IMR-90 (cell line): Measurements from ENCODE around the gene NEGR1. TPM values are rescaled to one million over a fixed set of nuclear protein-coding genes. Genes with fewer than 3 reads are reported as not detected.

Experiments used
- ATAC-seq: fragments of 200-7000 bp; cut with Tn5 transposase; 2 replicates; pipeline ENCODE4 v1.9.1; 2020; ENCODE audit warnings: low read depth, mild to moderate bottlenecking, moderate library complexity
- BruUV-seq: library from RNA; stranded (reverse); fragments of 400-500 nt; replicated peaks from 2 replicates; lab custom pipeline; 2021; lab: Mats Ljungman, UMichigan
- CTCF ChIA-PET: fragments of 300-600 bp; formaldehyde crosslinking; extraction: SDS; loops from one replicate; lab custom pipeline; 2021; ENCODE audit warnings: antibody characterized with exemption; lab: Yijun Ruan, JAX
- POLR2A ChIA-PET: fragments of 300-600 bp; sonication (Branson Sonifier 250); formaldehyde crosslinking; loops from one replicate; lab custom pipeline; 2022; ENCODE audit warnings: antibody characterized with exemption; ENCODE audit not compliant: unreplicated experiment; lab: Charles Lee
- DNase-seq: peaks from one replicate; pipeline ENCODE4 v3.0.0; 2013
- H2AFZ ChIP-seq: replicated peaks from 2 replicates; pipeline ENCODE3; 2013; ENCODE audit warnings: low read length, mild to moderate bottlenecking; ENCODE audit not compliant: poor library complexity
- H2AK5ac ChIP-seq: 2 replicates; pipeline ENCODE4 v1.6.1; 2013; ENCODE audit warnings: low read depth, low read length, inconsistent platforms
- H2AK9ac ChIP-seq: replicated peaks from 2 replicates; pipeline ENCODE3; 2013; ENCODE audit warnings: mild to moderate bottlenecking, low read depth, low read length, moderate library complexity; ENCODE audit not compliant: poor library complexity
- H2BK120ac ChIP-seq: 2 replicates; pipeline ENCODE4 v1.6.1; 2013; ENCODE audit warnings: low read depth, low read length, inconsistent platforms
- H2BK15ac ChIP-seq: 3 replicates; pipeline ENCODE4 v1.6.1; 2013; ENCODE audit warnings: low read depth, low read length, inconsistent platforms
- H2BK20ac ChIP-seq: 2 replicates; pipeline ENCODE4 v1.6.1; 2013; ENCODE audit warnings: low read depth, mild to moderate bottlenecking, inconsistent platforms, low read length, moderate library complexity
- H2BK5ac ChIP-seq: 2 replicates; pipeline ENCODE4 v1.6.1; 2013; ENCODE audit warnings: mild to moderate bottlenecking, low read depth, low read length, inconsistent platforms; ENCODE audit not compliant: poor library complexity, severe bottlenecking
- H3K14ac ChIP-seq: replicated peaks from 2 replicates; pipeline ENCODE4 v1.6.1; 2013; ENCODE audit warnings: low read depth, low read length, inconsistent platforms
- H3K18ac ChIP-seq: 2 replicates; pipeline ENCODE4 v1.6.1; 2013; ENCODE audit warnings: low read depth, low read length, control low read depth
- H3K23ac ChIP-seq: 2 replicates; pipeline ENCODE4 v1.6.1; 2013; ENCODE audit warnings: low read depth, low read length, inconsistent platforms
- H3K27ac ChIP-seq: 2 replicates; pipeline ENCODE4 v1.5.1; 2013; ENCODE audit warnings: mild to moderate bottlenecking, control low read depth, low read length; ENCODE audit not compliant: insufficient read depth
- H3K27me3 ChIP-seq: 2 replicates; pipeline ENCODE4 v1.6.1; 2013; ENCODE audit warnings: low read length; ENCODE audit not compliant: control insufficient read depth, insufficient read depth
- H3K36me3 ChIP-seq: 2 replicates; pipeline ENCODE4 v1.6.1; 2013; ENCODE audit warnings: low read length, mixed read lengths; ENCODE audit not compliant: control insufficient read depth, insufficient read depth
- H3K4ac ChIP-seq: 2 replicates; pipeline ENCODE4 v1.6.1; 2013; ENCODE audit warnings: low read depth, low read length, inconsistent platforms
- H3K4me1 ChIP-seq: 2 replicates; pipeline ENCODE4 v1.6.1; 2013; ENCODE audit warnings: low read length, mixed read lengths; ENCODE audit not compliant: control insufficient read depth, insufficient read depth
- H3K4me2 ChIP-seq: 2 replicates; pipeline ENCODE4 v1.6.1; 2013; ENCODE audit warnings: low read depth, mild to moderate bottlenecking, control low read depth, low read length, moderate library complexity
- H3K4me3 ChIP-seq: 2 replicates; pipeline ENCODE4 v1.5.1; 2013; ENCODE audit warnings: low read depth, mild to moderate bottlenecking, control low read depth, low read length, moderate library complexity; ENCODE audit not compliant: insufficient read depth
- H3K56ac ChIP-seq: 2 replicates; pipeline ENCODE4 v1.6.1; 2013; ENCODE audit warnings: low read length, inconsistent platforms; ENCODE audit not compliant: insufficient read depth; ENCODE audit errors: extremely low read depth
- H3K79me1 ChIP-seq, 2 experiments: 2 replicates each; pipeline ENCODE4 v1.6.1; 2013; ENCODE audit warnings: low read length in 2 of 2, inconsistent platforms in 1 of 2, low read depth in 1 of 2
- H3K9ac ChIP-seq: 2 replicates; pipeline ENCODE4 v1.6.1; 2013; ENCODE audit warnings: low read depth, low read length, control low read depth
- H3K9me1 ChIP-seq: 2 replicates; pipeline ENCODE4 v1.6.1; 2013; ENCODE audit warnings: low read length, inconsistent platforms; ENCODE audit not compliant: insufficient read depth
- H3K9me3 ChIP-seq: 2 replicates; pipeline ENCODE4 v1.6.1; 2013; ENCODE audit warnings: low read length; ENCODE audit not compliant: control insufficient read depth, insufficient read depth
- H4K20me1 ChIP-seq: 2 replicates; pipeline ENCODE4 v1.6.1; 2013; ENCODE audit warnings: low read length, inconsistent platforms; ENCODE audit not compliant: insufficient read depth
- H4K5ac ChIP-seq: 2 replicates; pipeline ENCODE4 v1.6.1; 2013; ENCODE audit warnings: mild to moderate bottlenecking, low read depth, low read length, control low read depth
- H4K8ac ChIP-seq, 2 experiments: 2 replicates each; pipeline ENCODE4 v1.6.1; 2013; ENCODE audit warnings: low read depth in 2 of 2, low read length in 2 of 2, control low read depth in 1 of 2, inconsistent platforms in 1 of 2
- H4K91ac ChIP-seq: 2 replicates; pipeline ENCODE4 v1.6.1; 2013; ENCODE audit warnings: low read depth, low read length, inconsistent platforms; ENCODE audit not compliant: insufficient read depth
- POLR2A ChIP-seq: IDR thresholded peaks from 2 replicates; pipeline ENCODE4 v1.6.1; 2012; ENCODE audit warnings: mild to moderate bottlenecking, low read depth, low read length
- SMC3 ChIP-seq: fragments of 150-350 bp; IDR thresholded peaks from 2 replicates; pipeline ENCODE4 v1.6.1; 2016; ENCODE audit warnings: low read depth, mild to moderate bottlenecking, antibody characterized with exemption, low read length, moderate library complexity
- WGBS, 2 experiments: methylation state at CpG; one replicate each; pipeline versions ENCODE4 v1.1.5 to v1.1.7; 2013; ENCODE audit warnings: missing lambda C conversion rate in 2 of 2; ENCODE audit not compliant: insufficient read length in 1 of 2; ENCODE audit errors: extremely low coverage in 2 of 2; 5-methylcytosine and 5-hydroxymethylcytosine counted together
- dilution Hi-C: fragments of 300-500 bp; cut with HindIII; formaldehyde crosslinking; loops from one replicate; pipeline ENCODE4 v1.14.3; 2018; ENCODE audit warnings: low sequenced_read_pairs; ENCODE audit not compliant: unreplicated experiment
- in situ Hi-C: fragments of 300-500 bp; cut with MboI; formaldehyde crosslinking; loops from 3 replicates; pipeline ENCODE4 v1.14.3; 2019; ENCODE audit warnings: low sequenced_read_pairs, inconsistent platforms, mixed read lengths
- intact Hi-C: fragments of 100-400 bp; cut with micrococcal nuclease; formaldehyde crosslinking; loops from 2 replicates; pipeline ENCODE4 v1.10.0; 2022
- polyA plus RNA-seq, 3 experiments: library from polyadenylated mRNA; depleted of rRNA; stranded (reverse); fragments of >200 nt; gene quantifications; 2 replicates each; pipeline ENCODE4 v1.2.3, GENCODE V29; 2012; ENCODE audit warnings: low replicate concordance in 1 of 3
- total RNA-seq: library from RNA; depleted of rRNA; stranded (reverse); fragments of >200 nt; gene quantifications from 2 replicates; pipeline ENCODE4 v1.2.3, GENCODE V29; 2012

NEGR1 gene
- total and polyA plus RNA-seq, 2 of the 4 experiments (the other 2 are of a cell fraction): 5.1 to 9.1 TPM

DNA sequence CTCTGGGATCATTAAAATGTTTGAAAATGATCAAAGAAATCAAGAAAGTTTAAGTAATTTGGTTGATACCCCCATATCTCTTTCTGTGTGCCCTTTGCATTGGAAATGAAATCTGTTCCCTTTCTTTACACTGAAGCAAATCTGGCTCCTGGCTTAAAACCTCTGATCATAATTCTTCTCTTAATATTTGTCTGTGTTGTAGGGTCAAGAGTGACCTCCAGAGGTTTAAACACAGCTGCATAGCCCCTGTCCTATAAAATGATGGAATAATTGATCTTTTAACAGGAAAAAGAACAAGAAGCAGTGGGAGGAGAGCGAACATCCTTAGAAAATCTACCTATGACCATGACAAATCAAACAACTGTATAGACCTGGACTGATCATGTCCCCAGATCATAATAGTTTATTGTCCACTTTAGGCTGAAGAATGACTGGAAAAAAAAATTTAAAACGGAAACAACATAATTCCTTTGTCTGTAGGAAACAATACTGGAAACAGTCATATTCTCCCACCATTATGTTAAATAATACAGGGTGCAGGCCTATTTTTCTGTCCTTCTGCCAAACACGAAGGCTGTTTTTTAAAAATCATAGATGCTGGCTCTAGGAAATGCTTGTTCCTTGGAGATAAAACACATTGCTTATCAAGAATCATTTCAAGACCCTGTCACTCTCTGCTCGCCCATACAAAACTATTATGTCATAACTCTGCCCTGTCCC lies 184.3 kb downstream of the NEGR1 start:
- Histone ChIP-seq H3K9me3 (no peaks in the 10 kb centered on the region), H2BK20ac (no peak overlapping the region), H4K91ac (no peak overlapping the region), H3K14ac (no peak overlapping the region), H3K56ac (no peak overlapping the region), H2BK120ac (no peak overlapping the region), H4K8ac (no peak overlapping the region), H3K9ac (no peak overlapping the region), H3K4me1 (no peaks in the 10 kb centered on the region), H3K18ac (no peak overlapping the region), H2BK5ac (no peak overlapping the region), H4K20me1 (no peaks in the 10 kb centered on the region), H4K5ac (no peak overlapping the region), H2AK9ac (no peak overlapping the region), H2AK5ac (no peak overlapping the region), H3K27me3 (no peaks in the 10 kb centered on the region), H2AFZ (no peak overlapping the region), H3K4ac (no peak overlapping the region), H3K23ac (no peak overlapping the region), H3K4me2 (no peak overlapping the region), H3K9me1 (no peaks in the 10 kb centered on the region), H3K27ac (no peak overlapping the region), H3K36me3 (no peaks in the 10 kb centered on the region), H3K79me1 (no peaks in the 10 kb centered on the region; a peak in 1 of 4 replicates), H3K4me3 (no peak overlapping the region), H2BK15ac (no peak overlapping the region)
- dilution Hi-C loops: no loop called here
- in situ Hi-C loops: no loop called here
- POLR2A ChIA-PET: no interaction called here
- ATAC-seq: no peak
- WGBS, 2 experiments: 75% methylated on average over 1 of the region's 4 CpGs; no CpG with 5 or more reads in 1 of the 2 experiments
- TF ChIP-seq POLR2A: no peak
- TF ChIP-seq SMC3: no peak
- CTCF ChIA-PET: no interaction called here
- intact Hi-C loops: no loop called here
- DNase-seq: no peak
- no TSS peak for BruUV-seq
